HepG2 (cell line): ENCODE data around the gene CNPPD1. TPM values are rescaled to one million over a fixed set of nuclear protein-coding genes. Genes with fewer than 3 reads are reported as not detected.

Experiments
- ARID2 ChIP-seq: sonication (generic); formaldehyde crosslinking; IDR thresholded peaks from 2 replicates; pipeline ENCODE4 v1.8.1; 2022; ENCODE audit warnings: mild to moderate bottlenecking, missing genetic modification reagents, borderline replicate concordance
- ARNT ChIP-seq: fragments of 450-650 bp; IDR thresholded peaks from 2 replicates; pipeline ENCODE4 v1.6.1; 2017
- BCL3 ChIP-seq: sonication (generic); formaldehyde crosslinking; IDR thresholded peaks from 2 replicates; pipeline ENCODE4 v1.5.1; 2020; ENCODE audit warnings: mild to moderate bottlenecking, missing genetic modification reagents, moderate library complexity
- FOXP1 ChIP-seq, 2 experiments: fragments of 450-650 bp in 1 of 2; IDR thresholded peaks; 2 replicates each; pipeline ENCODE4 v1.6.1; 2017 to 2018; ENCODE audit warnings: antibody characterized with exemption in 1 of 2
- HMG20B ChIP-seq: conservative IDR thresholded peaks from 2 replicates; pipeline ENCODE4 v1.6.1; 2016; ENCODE audit warnings: missing genetic modification reagents, missing compliant biosample characterization
- KMT2A ChIP-seq: sonication (generic); formaldehyde crosslinking; IDR thresholded peaks from 2 replicates; pipeline ENCODE4 v1.4.0; 2020; ENCODE audit warnings: missing genetic modification reagents
- MAFK ChIP-seq, 2 experiments: IDR thresholded peaks in 1 of 2; conservative IDR thresholded peaks in 1 of 2; 2 replicates each; pipeline ENCODE4 v1.6.1; 2011; ENCODE audit warnings: improper control_type of control experiment in 2 of 2, low read length in 2 of 2
- MEF2D ChIP-seq: sonication (generic); formaldehyde crosslinking; IDR thresholded peaks from 2 replicates; pipeline ENCODE4 v1.5.1; 2020; ENCODE audit warnings: mild to moderate bottlenecking, missing genetic modification reagents
- MXD1 ChIP-seq: sonication (generic); formaldehyde crosslinking; IDR thresholded peaks from 2 replicates; pipeline ENCODE4 v1.4.0; 2020; ENCODE audit warnings: mild to moderate bottlenecking, missing genetic modification reagents
- PAF1 ChIP-seq: IDR thresholded peaks from 2 replicates; pipeline ENCODE4 v1.6.1; 2016; ENCODE audit warnings: missing genetic modification reagents, missing compliant biosample characterization
- POLR2AphosphoS2 ChIP-seq: IDR thresholded peaks from 2 replicates; pipeline ENCODE4 v1.6.1; 2011; ENCODE audit warnings: low read depth, low read length, improper control_type of control experiment
- SMC3 ChIP-seq: IDR thresholded peaks from 2 replicates; pipeline ENCODE4 v1.6.1; 2011; ENCODE audit warnings: low read length, improper control_type of control experiment
- SSRP1 ChIP-seq: IDR thresholded peaks from 2 replicates; pipeline ENCODE4 v1.6.1; 2016; ENCODE audit warnings: control low read depth
- TEF ChIP-seq: sonication (generic); formaldehyde crosslinking; IDR thresholded peaks from 2 replicates; pipeline ENCODE4 v1.5.0; 2020; ENCODE audit warnings: missing genetic modification reagents
- ZBTB3 ChIP-seq: sonication (generic); formaldehyde crosslinking; IDR thresholded peaks from 2 replicates; pipeline ENCODE4 v1.4.0; 2020; ENCODE audit warnings: low read depth, mild to moderate bottlenecking, moderate library complexity, missing genetic modification reagents, borderline replicate concordance
- ZBTB8A ChIP-seq: sonication (generic); formaldehyde crosslinking; IDR thresholded peaks from 2 replicates; pipeline ENCODE4 v1.4.0; 2020; ENCODE audit warnings: mild to moderate bottlenecking, low read depth, missing genetic modification reagents, borderline replicate concordance
- ZFP90 ChIP-seq: sonication (generic); formaldehyde crosslinking; IDR thresholded peaks from 2 replicates; pipeline ENCODE4 v1.8.0; 2022; ENCODE audit warnings: missing genetic modification reagents, mild to moderate bottlenecking, inconsistent platforms, borderline replicate concordance
- ZNF138 ChIP-seq: sonication (generic); formaldehyde crosslinking; IDR thresholded peaks from 2 replicates; pipeline ENCODE4 v1.5.0; 2020; ENCODE audit warnings: mild to moderate bottlenecking, low read depth, missing genetic modification reagents
- ZNF547 ChIP-seq: sonication (generic); formaldehyde crosslinking; IDR thresholded peaks from 2 replicates; pipeline ENCODE4 v1.5.1; 2020; ENCODE audit warnings: mild to moderate bottlenecking, missing genetic modification reagents
- ZNF552 ChIP-seq: sonication (generic); formaldehyde crosslinking; IDR thresholded peaks from 2 replicates; pipeline ENCODE4 v1.9.0; 2022; ENCODE audit warnings: missing genetic modification reagents, mild to moderate bottlenecking, borderline replicate concordance
- ZNF607 ChIP-seq: sonication (generic); formaldehyde crosslinking; IDR thresholded peaks from 2 replicates; pipeline ENCODE4 v1.5.1; 2020; ENCODE audit warnings: missing genetic modification reagents, mild to moderate bottlenecking, borderline replicate concordance
- ZNF772 ChIP-seq: sonication (generic); formaldehyde crosslinking; IDR thresholded peaks from 2 replicates; pipeline ENCODE4 v1.5.0; 2020; ENCODE audit warnings: mild to moderate bottlenecking, missing genetic modification reagents
- polyA plus RNA-seq, 8 experiments: library from polyadenylated mRNA; depleted of rRNA in 3 of 8; stranded (reverse) in 7 of 8; unstranded in 1 of 8; fragments of >200 nt; fragmentation: Illumina TruSeq in 4 of 8; extraction: Trizol in 4 of 8; gene quantifications; 2 replicates each; pipeline versions ENCODE4 v1.2.1 to v1.2.3, GENCODE V29; 2011 to 2016; ENCODE audit warnings: low read depth in 4 of 8, missing spikeins in 1 of 8, mixed read lengths in 1 of 8; ENCODE audit not compliant: insufficient read depth in 1 of 8
- total RNA-seq, 5 experiments: library from RNA; depleted of rRNA; stranded (reverse); fragments of >200 nt; fragmentation: Illumina TruSeq; extraction: Trizol; gene quantifications; 2 replicates each; pipeline ENCODE4 v1.2.3, GENCODE V29; 2016; ENCODE audit warnings: low read depth in 1 of 5
- TF ChIP-seq, protein P1 (sequence below): sonication (generic); formaldehyde crosslinking; IDR thresholded peaks from 2 replicates; pipeline ENCODE4 v1.5.1; 2020; ENCODE audit warnings: mild to moderate bottlenecking, missing genetic modification reagents

The CNPPD1 gene
- total and polyA plus RNA-seq, 2 of the 13 experiments (the other 11 are each of a cell fraction or from before 2014, with no cell fraction given) = 35.5 to 49.4 TPM

GRCh38 chr2:219218732-219219701 lies 42.3 kb upstream of the CNPPD1 start, which contains the start of gene ABCB6 (continued):
- TF ChIP-seq, protein P1, sequence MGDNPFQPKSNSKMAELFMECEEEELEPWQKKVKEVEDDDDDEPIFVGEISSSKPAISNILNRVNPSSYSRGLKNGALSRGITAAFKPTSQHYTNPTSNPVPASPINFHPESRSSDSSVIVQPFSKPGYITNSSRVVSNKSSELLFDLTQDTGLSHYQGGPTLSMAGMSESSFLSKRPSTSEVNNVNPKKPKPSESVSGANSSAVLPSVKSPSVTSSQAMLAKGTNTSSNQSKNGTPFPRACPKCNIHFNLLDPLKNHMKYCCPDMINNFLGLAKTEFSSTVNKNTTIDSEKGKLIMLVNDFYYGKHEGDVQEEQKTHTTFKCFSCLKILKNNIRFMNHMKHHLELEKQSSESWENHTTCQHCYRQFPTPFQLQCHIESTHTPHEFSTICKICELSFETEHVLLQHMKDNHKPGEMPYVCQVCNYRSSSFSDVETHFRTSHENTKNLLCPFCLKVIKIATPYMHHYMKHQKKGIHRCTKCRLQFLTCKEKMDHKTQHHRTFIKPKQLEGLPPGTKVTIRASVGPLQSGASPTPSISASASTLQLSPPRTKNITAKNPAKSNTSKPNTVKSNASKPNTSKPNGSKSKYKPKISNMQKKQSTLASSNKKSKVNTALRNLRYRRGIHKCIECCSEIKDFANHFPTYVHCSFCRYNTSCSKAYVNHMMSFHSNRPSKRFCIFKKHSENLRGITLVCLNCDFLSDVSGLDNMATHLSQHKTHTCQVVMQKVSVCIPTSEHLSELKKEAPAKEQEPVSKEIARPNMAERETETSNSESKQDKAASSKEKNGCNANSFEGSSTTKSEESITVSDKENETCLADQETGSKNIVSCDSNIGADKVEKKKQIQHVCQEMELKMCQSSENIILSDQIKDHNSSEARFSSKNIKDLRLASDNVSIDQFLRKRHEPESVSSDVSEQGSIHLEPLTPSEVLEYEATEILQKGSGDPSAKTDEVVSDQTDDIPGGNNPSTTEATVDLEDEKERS = no peak
- TF ChIP-seq ZNF138 (CRISPR knock-in tag) (peak; percentile 90; the same call in 1 of the 2 replicates), POLR2AphosphoS2 (no peak), MAFK (conservative IDR thresholded peaks at IDR 0.05 in 1 of 2, IDR thresholded peaks at IDR 0.05 in 1 of 2; ENCODE audit: low read length in 2 of 2) (no peak), MEF2D (CRISPR knock-in tag) (peak; percentile 50; the same call in 1 of the 2 replicates), BCL3 (peak; percentile 94; the same call in 1 of the 2 replicates), KMT2A (peak; percentile 80), ZNF552 (peak; percentile 51; the same call in 1 of the 2 replicates), ZNF607 (CRISPR knock-in tag) (no peak; the same call in 1 of the 2 replicates), SMC3 (no peak), ZBTB3 (no peak), MXD1 (CRISPR knock-in tag) (peak; percentile 99), HMG20B (CRISPR knock-in tag) (0 out of 2 replicates have a peak, but pooled peaks have one; percentile 25), ZFP90 (peak; percentile 88), ARID2 (CRISPR knock-in tag) (peak; percentile 98), TEF (peak; percentile 73; the same call in 1 of the 2 replicates), ZNF772 (CRISPR knock-in tag) (peak; percentile 97; the same call in 1 of the 2 replicates), SSRP1 (CRISPR knock-in tag) (no peak; the same call in none of the 2 replicates), ARNT (no peak), ZNF547 (CRISPR knock-in tag) (peak; percentile 96), ZBTB8A (CRISPR knock-in tag) (no peak; the same call in 1 of the 2 replicates), FOXP1 (IDR thresholded peaks at IDR 0.05) (no peak), FOXP1 (CRISPR knock-in tag; IDR thresholded peaks at IDR 0.05) (no peak), PAF1 (CRISPR knock-in tag) (peak; percentile 93)
